ENCODE data around the gene RPS19.

The RPS19 gene

GRCh38 chr19:41859618-41860418 lies at the start of gene RPS19:
Gene RPS19 (plus strand): TSS chr19:41860255. CDS start chr19:41860775, 520 bp downstream.
- peak within 1 kb of the TSS; percentile 92 for H3K4me3 ChIP-seq (ENCODE audit: low read depth, low read length)
- TF ChIP-seq, protein P1, sequence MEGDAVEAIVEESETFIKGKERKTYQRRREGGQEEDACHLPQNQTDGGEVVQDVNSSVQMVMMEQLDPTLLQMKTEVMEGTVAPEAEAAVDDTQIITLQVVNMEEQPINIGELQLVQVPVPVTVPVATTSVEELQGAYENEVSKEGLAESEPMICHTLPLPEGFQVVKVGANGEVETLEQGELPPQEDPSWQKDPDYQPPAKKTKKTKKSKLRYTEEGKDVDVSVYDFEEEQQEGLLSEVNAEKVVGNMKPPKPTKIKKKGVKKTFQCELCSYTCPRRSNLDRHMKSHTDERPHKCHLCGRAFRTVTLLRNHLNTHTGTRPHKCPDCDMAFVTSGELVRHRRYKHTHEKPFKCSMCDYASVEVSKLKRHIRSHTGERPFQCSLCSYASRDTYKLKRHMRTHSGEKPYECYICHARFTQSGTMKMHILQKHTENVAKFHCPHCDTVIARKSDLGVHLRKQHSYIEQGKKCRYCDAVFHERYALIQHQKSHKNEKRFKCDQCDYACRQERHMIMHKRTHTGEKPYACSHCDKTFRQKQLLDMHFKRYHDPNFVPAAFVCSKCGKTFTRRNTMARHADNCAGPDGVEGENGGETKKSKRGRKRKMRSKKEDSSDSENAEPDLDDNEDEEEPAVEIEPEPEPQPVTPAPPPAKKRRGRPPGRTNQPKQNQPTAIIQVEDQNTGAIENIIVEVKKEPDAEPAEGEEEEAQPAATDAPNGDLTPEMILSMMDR (IDR thresholded peaks at IDR 0.05; ENCODE audit: borderline replicate concordance, insufficient read depth, low read depth, low read length) = peak; percentile 59

DNA sequence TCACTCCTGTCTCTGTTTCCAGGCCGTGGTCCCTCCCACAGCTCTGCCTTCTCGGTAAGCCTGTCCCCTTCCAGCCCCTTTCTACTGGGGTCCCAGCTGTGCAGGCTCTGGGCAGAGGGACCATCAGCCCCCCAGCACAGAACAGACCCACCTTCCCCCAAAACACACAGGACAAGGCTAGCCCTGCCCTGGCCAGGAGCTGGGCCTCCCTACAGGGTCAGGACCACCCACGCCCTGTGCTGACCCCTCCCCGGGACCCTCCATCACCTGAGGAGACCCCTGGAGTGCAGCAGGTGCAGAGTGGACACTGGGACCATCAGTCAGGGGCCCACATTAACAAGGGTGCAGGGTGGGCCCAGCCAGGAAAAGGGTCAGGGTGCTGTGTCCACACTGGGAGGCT lies 49.8 kb upstream of the RPS19 start:
- no peak overlapping the region for H3K4me3 ChIP-seq (ENCODE audit: low read depth, low read length)
- TF ChIP-seq, protein P1 (IDR thresholded peaks at IDR 0.05; ENCODE audit: borderline replicate concordance, insufficient read depth, low read depth, low read length) = no peak

- TF ChIP-seq, protein P1 (IDR thresholded peaks at IDR 0.05; ENCODE audit: borderline replicate concordance, insufficient read depth, low read depth, low read length) = no peak
- H3K4me3 ChIP-seq (ENCODE audit: low read depth, low read length) = no peak overlapping the region
Measured at GRCh38 chr19:41811036-41811435, 49.0 kb upstream of the RPS19 start.

- no peak overlapping the region for H3K4me3 ChIP-seq (ENCODE audit: low read depth, low read length)
- TF ChIP-seq, protein P1 (IDR thresholded peaks at IDR 0.05; ENCODE audit: borderline replicate concordance, insufficient read depth, low read depth, low read length) = no peak
Measured at GRCh38 chr19:41811981-41812380, 48.1 kb upstream of the RPS19 start.

- TF ChIP-seq, protein P1 (IDR thresholded peaks at IDR 0.05; ENCODE audit: borderline replicate concordance, insufficient read depth, low read depth, low read length) = no peak
- H3K4me3 ChIP-seq (ENCODE audit: low read depth, low read length) = no peak overlapping the region
Measured at GRCh38 chr19:41813911-41814310, 46.1 kb upstream of the RPS19 start.

DNA sequence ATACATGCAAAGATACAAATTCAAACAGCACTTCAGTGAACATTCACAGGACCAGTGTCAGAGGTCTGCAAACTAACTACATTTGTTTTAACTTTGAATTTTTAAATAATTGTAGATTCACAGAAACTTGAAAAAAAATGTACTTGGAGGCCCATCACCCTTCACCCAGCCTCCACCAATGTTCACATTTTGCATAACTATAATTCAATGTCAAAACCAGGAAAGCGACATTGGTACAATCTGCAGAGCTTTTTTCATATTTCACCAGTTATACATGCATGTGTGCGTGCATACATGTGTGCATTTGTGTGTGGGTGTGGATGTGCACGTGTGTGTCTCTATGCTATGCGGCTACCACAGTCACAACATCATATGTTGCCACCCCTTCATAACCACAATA lies 44.8 kb upstream of the RPS19 start:
- TF ChIP-seq, protein P1 (IDR thresholded peaks at IDR 0.05; ENCODE audit: borderline replicate concordance, insufficient read depth, low read depth, low read length) = no peak

DNA sequence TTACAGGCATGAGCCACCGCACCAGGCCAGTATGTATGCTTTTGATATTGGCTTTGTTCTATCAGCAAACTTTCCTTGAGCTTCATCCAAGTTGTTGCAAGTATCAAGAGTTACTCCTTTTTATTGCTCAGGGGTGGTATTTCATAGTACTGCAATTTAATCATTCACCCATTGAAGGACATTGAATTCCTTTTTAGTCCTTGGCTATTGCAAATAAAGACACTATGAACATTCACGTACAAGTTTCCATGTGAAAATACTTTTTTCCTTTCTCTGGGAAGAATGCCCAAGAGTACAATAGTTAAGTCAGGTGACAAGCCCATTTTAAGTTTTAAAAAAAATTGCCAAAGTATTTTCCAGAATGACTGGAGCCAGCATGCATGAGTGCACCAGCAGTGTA lies 43.3 kb upstream of the RPS19 start:
- TF ChIP-seq, protein P1 (IDR thresholded peaks at IDR 0.05; ENCODE audit: borderline replicate concordance, insufficient read depth, low read depth, low read length) = no peak
- H3K4me3 ChIP-seq (ENCODE audit: low read depth, low read length) = no peak overlapping the region

More for the DNA sequence above, 44.8 kb upstream of the RPS19 start:
- H3K4me3 ChIP-seq (ENCODE audit: low read depth, low read length) = no peak overlapping the region

Data from GM12875 (cell line).